ENCODE measurements around the gene ACTR3C.

- TF ChIP-seq CTCF (conservative IDR thresholded peaks at IDR 0.05 in 1 of 2, IDR thresholded peaks at IDR 0.05 in 1 of 2; ENCODE audit: low read depth in 1 of 2, low read length in 2 of 2) (no peak), EZH2 (IDR thresholded peaks at IDR 0.05; ENCODE audit: low read length, missing control alignments) (no peak)
These were observed 19.9 kb upstream of the ACTR3C start for GRCh38 chr7:150343225-150343624.

All from fibroblast of lung (primary cell).